GM18511 (cell line): ENCODE data around the gene PCMTD2.

ENCODE experiments used
- ATAC-seq: cut with Tn5 transposase; IDR thresholded peaks from one replicate; pipeline ENCODE4 v1.9.1; 2021; ENCODE audit warnings: mild to moderate bottlenecking, moderate library complexity; ENCODE audit not compliant: unreplicated experiment

PCMTD2 gene

DNA sequence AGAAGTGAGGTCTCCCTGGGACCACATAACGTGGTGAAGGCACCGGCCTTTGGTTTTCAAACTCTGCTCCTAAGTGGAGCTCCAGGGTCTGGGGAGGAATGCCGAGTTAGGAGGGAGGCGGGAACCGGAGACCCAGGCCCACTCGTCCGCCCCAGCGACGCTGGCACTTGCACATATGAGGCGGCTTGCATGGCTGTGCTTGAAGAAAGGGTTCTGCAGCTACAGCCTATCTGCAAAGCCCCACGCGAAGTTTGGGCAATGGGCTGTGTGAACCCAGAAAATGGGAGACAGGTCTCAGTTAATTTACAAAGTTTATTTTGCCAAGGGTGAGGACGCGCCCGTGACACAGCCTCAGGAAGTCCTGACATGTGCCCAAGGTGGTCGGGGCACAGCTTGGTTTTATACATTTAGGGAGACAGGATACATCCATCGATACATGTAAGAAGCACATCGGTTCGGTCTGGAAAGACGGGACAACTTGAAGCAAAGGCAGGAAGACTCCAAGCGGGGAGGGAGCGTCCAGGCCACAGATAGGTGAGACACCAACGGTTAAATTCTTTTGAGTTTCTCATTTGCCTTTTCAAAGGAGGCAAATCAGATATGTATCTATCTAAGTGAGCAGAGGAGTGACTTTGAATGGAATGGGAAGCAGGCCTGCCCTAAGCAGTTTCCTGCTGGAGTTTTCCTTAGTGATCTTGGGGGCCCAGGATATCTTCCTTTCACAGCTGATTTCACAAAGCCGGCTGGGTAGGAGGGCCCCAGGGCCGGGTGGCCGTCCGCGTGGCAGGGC lies 782 bp upstream of the PCMTD2 start:
- ATAC-seq = no peak

DNA sequence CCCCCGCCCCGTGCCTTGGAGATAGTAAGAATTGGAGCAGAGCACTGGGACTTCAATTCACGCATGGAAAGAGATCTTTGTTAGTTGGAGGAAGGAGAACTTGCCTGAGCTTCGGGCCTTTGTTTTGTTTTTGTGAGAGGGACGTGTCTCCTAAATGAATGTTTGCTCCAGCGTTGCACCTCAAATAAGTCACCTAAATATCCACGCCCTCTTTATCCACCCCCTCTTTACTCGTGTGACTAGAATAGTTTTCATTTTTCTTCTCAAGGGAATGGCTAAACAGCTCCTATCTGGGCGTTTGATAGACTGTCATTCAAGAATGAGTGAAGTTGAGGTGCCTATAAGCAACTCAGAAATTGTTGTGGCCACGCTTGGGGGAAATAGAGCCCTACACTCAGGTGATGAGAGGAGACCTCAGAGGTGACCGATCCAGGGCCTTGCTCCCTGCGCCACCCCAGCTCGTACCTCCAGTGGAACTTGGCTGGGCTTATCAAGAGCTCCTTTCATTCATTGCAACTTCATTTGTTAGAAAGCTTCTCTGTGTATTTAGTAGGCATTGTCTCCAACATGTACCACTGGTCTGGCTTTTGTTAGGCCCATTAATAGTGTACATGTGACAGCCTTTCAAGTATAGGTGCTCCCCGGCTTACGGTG lies 861 bp downstream of the PCMTD2 start:
- ATAC-seq = no peak

DNA sequence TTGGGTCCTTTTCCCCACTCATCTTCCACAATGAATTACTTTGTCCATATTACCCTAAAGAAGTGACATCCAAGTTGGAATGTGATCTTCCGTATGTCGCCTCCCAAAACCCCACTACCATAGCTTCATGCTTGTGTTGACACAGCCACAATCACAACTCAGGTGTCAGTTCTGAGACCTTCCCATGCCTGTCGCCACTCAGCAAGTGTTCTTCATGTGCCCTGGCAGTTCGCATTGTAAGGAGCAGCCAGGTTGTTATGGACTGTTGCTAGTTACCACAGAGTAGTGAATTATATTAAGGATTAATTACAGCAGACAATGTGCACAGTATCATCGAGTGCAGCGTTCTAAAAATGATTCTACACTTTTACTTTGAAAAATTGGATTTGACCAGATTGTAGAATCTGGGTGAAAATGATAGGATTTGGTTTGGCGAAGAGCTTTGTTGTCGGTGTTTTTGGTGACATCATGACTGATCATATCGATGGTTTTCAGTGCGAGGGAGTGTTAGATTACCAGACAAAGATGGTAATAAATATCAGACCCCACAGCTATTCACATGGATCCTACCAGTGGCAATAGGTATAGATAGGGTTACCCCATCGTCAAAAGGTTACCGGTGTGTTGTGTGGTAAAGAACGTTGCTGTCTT lies 1.7 kb downstream of the PCMTD2 start:
- ATAC-seq = no peak

DNA sequence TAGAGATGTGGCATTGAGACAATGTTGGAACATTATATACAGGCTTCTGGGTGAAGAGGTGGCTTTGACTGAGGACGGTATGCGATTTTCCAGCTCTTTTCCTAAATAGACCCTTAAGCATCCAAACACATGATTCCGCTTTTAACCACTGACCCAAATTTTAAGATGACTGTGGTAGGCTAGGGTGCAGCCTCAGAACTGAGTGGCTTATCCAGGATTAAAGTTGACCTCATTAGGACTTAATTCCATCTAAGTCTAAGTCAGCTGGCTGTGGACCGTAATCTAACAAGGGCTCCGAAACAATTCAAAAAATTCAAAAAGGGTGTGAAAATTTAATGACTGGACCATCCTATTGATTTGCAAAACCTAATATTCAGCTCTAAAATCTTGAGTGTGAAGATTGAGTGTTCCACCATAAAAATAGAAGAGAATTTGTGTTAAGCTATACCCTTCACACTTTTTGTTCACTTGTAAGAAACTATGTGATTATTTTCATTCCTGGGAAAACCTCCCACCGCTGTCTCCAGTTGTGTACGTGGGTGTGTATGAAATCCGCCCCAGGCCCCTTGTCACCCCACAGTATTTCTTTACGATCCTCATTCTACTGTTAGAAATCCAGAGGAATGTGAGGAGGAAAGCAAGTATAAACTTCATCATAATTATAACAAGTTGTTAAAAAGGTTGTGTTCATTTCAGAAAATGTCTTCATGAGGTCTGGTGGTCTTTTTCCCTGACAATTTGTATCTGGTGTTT lies 2.7 kb downstream of the PCMTD2 start:
- ATAC-seq = no peak

DNA sequence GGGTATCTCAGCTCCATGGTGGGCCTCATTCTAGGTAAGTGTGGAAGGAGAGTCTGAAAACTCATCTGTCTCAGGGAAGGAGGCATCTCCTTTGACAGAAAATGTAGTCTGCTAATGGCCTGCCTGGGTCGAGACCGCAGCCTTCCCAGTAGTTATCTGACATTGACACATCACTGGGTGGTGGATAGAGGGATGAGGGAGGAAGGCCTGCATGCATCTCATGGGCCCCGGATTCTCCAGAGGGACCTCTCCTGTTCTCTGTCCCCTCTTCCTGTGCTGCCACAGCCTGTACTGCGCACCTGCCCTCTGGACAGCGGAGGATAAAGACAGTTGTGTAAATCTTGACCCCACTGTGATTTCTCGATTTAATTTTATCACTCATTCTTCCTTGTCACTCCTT lies 4.7 kb downstream of the PCMTD2 start:
- ATAC-seq = no peak

DNA sequence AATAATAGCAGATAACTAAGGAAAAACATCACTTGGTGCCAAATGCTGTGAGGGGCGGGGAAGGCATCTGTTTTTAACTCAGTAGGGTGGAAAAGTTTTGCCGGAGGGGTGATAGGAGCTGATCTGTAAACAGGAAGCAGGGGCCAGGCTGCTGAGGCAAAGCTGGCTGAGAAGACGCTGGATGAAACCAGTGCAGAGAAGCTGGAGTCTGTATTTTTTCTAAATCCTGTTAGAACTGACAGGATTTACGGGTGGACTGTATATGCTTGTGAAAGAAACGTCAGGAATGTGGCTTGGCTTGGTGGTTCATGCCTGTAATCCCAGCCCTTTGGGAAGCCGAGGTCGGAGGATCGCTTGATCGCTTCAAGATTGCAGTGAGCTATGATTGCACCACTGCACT lies 5.6 kb downstream of the PCMTD2 start:
- no peak for ATAC-seq

DNA sequence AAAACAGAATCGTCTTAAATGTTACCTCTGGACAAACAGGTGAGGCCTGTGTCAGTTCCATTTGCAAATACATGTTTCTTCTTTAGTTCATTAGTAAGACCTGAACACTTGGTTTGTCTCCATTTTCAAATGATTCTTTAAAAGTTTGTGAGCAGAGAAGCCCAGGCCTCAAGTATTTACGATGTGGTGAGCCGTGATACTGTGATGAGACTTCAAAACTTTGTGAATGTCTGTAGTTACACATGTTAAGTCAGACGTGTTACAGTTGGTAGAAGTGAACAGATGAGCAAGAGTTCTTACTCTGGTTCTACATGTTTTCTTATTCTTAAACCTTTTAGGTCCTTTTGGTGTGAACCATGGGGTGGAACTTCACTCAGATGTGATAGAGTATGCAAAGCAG lies 8.5 kb downstream of the PCMTD2 start:
- no peak for ATAC-seq

DNA sequence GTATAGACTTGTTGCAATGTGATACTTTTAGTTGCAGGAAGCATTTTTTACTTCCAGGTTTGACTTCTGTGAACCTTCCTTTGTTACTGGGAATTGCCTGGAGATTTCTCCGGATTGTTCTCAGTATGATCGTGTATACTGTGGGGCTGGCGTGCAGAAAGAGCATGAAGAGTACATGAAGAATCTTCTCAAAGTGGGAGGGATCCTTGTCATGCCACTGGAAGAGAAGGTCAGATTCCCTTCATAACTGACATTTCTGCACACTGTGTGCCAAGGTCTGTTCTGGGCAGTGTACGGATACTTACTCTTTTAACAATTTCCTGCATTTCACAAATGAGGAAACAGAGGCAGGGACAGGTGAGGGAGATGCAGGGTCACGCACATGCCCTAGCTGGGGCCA lies 9.7 kb downstream of the PCMTD2 start:
- no peak for ATAC-seq

DNA sequence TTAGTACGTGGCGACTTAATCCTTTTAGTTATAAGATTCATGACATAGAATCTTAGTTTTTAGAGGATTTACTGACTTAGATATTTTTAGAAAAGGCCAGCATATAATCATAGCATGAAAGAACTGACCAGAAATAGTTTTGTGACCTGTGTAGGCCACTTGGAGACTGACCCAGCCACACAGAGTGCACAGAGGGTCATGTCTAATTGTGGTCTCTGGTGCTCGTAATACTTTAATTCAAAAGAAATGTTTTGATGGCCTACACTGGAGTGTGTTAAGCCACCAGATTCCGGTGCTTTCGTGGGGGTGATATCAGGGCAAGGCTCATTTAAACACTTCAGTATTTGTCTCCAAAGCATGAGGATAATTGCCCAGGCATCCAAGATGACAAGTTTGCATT lies 11.4 kb downstream of the PCMTD2 start:
- ATAC-seq = no peak

DNA sequence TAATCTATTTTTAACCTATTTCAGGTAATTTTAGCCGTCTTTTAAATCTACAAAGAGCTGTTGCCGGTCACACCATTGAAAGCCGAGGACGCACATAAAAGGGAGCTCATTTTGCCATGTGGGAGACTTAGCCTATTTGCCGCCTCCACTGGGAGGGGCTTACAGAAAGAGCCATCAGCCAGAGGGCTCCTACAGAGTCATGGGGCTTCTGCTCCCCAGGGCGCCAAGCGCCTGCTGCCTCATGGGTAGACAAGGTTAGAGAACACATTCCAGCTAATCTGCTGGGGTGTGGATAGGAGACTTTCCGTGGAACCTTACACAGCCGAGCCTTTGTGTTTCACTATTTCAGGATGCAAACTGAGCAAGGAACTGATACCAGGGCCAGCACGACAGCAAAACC lies 12.6 kb downstream of the PCMTD2 start:
- ATAC-seq = no peak

DNA sequence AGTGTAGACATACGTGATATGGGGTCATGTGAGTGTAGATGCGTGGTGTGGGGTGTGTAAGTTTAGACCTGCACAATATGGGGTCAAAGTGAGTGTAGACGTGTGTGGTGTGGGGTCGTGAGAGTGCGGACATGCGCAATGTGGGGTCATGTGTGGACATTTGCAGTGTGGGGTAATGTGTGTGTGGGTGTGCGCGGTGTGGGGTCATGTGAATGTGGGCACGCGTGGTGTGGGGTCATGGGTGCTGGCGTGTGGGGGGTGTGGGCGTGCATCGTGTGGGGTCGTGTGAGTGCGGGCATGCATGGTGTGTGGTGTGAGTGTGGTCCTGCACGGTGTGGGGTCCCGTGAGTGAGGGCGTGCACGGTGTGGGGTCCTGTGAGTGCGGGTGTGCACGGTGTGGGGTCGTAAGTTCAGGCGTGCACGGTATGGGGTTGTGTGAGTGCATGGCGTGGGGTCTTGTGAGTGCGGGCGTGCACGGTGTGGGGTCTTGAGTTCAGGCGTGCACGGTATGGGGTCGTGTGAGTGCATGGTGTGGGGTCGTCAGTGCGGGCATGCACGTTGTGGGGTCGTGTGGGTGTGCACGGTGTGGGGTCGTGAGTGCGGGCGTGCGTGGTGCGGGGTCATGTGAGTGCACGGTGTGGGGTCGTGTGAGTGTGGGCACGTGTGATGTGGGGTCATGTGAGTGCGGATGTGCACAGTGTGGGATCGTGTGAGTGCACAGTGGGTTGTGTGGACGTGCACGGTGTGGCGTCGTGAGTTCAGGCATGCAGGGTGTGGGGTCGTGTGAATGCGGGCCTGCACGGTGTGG lies 14.3 kb downstream of the PCMTD2 start:
- ATAC-seq = no peak

DNA sequence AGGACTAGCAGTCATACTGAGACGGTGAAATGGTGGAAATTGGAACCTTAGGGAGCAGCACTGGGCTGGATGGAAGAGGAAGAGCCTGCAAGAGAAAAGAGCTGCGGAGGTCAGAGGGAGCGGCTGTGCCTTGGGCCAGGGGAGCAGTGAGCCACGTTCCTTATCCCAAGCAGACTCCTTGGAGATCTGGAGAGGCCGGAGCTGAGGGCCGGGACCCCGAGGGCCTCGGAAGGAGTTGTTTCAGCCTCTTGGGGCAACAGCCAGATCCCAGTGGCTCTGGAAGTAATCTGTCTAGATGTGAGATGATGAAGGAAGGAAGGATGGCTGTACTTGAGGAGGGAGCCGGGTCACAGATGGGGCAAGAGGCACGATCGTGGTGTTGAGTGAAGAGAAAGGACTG lies 16.1 kb downstream of the PCMTD2 start:
- ATAC-seq = no peak

DNA sequence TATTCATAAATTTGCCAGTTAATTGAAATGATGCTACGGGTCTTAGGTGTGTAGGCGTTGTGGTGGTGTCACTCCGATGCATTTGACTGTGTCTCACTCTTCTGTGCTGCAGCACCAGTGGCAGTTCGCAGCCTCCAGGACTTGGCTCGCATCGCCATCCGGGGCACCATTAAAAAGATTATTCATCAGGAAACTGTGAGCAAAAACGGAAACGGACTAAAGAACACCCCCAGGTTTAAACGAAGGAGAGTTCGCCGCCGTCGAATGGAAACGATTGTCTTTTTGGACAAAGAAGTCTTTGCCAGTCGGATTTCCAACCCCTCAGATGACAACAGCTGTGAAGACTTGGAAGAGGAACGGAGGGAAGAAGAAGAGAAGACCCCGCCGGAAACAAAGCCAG lies 17.6 kb downstream of the PCMTD2 start:
- no peak for ATAC-seq

DNA sequence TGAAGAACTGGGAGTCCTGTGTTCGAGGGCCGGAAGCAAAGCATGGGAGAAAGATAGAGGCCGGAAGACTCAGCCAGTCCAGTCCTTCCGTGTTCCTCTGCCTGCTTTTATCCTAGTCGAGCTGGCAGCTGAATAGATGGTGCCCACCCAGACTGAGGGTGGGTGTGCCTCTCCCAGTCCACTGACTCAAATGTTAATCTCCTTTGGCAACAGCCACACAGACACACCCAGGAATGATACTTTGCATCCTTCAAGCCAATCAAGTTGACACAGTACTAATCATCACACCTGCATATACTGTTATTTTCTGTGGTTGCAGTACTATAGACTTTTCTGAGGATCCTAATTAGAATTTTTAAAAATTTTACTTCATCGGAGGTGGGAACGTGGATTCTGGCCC lies 21.3 kb downstream of the PCMTD2 start:
- ATAC-seq = no peak

DNA sequence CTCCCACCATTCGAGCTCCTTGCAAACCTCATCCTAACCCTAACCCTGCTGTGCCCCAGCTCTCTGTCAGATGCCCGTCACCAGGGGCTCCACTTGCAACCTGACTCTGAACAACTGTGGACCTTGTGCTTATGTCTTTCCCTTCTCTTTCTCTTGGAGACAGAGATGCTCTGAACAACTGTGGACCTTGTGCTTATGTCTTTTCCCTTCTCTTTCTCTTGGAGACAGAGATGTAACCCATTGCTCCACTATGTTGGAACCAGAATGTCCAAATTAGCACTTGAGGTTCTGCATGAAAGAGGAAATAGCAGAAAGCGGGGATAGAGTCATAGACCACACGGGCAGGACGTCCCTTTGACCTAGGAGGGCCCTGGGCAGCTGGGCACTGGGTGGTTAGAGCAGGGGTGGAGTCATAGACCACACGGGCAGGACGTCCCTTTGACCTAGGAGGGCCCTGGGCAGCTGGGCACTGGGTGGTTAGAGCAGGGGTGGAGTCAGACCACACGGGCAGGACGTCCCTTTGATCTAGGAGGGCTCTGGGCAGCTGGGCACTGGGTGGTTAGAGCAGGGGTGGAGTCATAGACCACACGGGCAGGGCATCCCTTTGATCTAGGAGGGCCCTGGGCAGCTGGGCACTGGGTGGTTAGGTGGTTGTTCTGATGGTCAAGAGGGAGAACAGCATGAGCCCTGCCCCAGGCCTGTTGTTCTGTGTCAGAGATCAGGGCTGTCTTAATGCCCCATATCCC lies 22.2 kb downstream of the PCMTD2 start:
- no peak for ATAC-seq

DNA sequence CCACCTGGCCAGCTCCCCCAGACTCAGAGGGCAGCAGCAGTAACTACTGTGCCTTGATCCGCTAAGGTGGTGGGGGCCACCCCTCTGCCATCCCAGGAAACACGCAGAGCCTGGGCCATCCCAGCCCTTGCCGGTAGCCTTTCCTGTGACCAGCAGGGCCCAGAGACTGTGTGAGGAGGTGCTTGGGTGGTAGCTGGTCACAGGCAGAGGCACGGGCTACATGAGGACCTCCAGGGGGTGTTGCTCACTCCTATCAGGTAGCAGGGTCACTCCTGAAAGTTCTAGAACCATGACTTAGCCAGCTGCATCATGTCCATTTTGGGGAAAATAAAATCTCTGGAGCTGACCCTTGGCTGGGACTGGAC lies 22.8 kb downstream of the PCMTD2 start:
- no peak for ATAC-seq

DNA sequence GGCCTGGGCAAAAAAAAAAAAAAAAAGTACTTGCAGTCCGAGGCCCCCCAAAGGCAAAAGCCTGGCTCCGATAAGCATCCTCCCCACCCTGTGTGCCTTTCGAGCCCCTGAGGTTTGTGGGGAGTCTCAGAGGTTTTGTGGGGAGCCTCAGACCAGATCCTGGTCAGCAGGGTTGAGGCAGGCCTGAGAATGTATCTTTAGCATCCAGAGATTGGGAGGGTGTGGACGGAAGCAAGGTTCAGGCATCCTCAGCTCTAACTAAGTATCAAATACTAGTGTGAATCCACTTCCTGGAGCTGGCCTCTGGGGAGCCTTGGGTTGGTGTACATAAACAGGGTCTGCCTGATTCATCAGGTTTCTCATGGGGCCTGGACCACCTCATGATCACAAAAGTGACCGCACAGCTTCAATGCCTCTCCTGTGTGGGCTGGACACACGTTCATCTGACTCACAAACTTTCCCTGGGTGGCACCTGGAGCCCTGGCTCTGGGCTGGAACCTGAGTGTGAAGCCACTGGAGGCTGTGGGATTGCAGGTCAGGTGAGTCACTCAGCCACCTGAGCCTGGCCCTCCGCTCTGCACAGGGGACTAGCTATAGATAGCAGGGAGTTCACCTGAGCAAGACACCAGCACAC lies 24.4 kb downstream of the PCMTD2 start:
- no peak for ATAC-seq

DNA sequence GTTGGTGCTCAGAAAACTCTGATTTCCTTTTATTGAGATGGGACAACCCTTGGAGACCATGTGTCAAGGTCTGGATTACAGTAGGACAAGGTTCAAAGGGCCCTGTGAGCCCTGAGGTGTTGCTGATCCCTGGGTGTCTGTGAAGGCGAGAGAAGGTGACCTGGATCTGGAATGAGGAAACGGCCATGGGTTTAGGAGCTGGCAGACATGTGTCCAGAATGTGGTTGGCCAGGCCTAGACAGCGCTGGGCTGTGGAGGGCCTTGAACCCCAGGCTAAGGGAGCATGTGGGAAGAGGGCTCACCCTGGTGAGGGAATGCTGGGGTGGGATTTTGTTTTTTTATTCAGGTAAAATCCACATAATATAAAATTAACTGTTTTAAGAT lies 24.9 kb downstream of the PCMTD2 start:
- no peak for ATAC-seq

DNA sequence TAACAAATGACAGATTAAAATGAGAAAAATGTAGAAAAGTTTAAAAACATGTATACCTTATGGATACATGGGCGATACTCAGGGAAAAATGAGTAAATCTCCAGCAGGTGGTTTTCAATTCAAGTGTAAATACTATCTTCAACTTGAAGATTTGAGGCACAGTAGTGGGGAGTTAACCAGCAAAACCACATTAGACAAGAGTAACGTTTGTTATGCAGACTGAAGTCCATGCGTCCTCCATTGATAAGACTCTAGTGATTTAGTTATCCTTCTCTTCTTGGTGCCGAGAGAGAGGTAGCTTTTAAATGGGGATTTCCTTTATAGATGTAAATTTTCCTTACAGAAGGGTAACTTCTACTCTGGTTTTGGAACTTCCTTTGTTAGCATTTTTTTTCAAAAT lies 28.1 kb downstream of the PCMTD2 start:
- no peak for ATAC-seq
